Naive thymus-derived CD8-positive, alpha-beta T cell (primary cell): Measurements from ENCODE around the gene ARHGAP35. TPM values are rescaled to one million over a fixed set of nuclear protein-coding genes. Genes with fewer than 3 reads are reported as not detected.

Source experiments
- ATAC-seq, 2 donors: fragments of 150-1000 bp; cut with Tn5 transposase in 1 of 2; sonication (Bioruptor Pico), chemical (Tn5 transposase) in 1 of 2; 1 replicate in 1 of 2; 2 replicates in 1 of 2; pipeline ENCODE4 v1.10.0; 2021; ENCODE audit warnings: mild to moderate bottlenecking in 2 of 2, moderate library complexity in 2 of 2
- POLR2A ChIA-PET: fragments of 350-600 bp; sonication (Branson Sonifier 250); formaldehyde crosslinking; loops from one replicate; lab custom pipeline; 2021; ENCODE audit warnings: antibody characterized with exemption; lab: Charles Lee
- DNase-seq, 10 donors: peaks; one replicate each; pipeline versions ENCODE4 v3.0.0 to v3.0.0-alpha.2; 2020 to 2022
- H3K27ac Mint-ChIP-seq, 10 donors: one replicate each; pipeline ENCODE4 v1.8.0; 2020 to 2022; ENCODE audit warnings: mild to moderate bottlenecking in 10 of 10, mixed read lengths in 10 of 10, moderate library complexity in 4 of 10, inconsistent platforms in 1 of 10
- H3K27me3 Mint-ChIP-seq, 5 donors: one replicate each; pipeline ENCODE4 v1.8.0; 2021 to 2022; ENCODE audit warnings: mixed read lengths in 5 of 5
- H3K36me3 Mint-ChIP-seq, 3 donors: one replicate each; pipeline ENCODE4 v1.8.0; 2020 to 2022; ENCODE audit warnings: mixed read lengths in 3 of 3, mild to moderate bottlenecking in 2 of 3, inconsistent platforms in 1 of 3
- H3K4me1 Mint-ChIP-seq, 4 donors: one replicate each; pipeline ENCODE4 v1.8.0; 2021 to 2022; ENCODE audit warnings: mixed read lengths in 4 of 4
- H3K4me3 Mint-ChIP-seq, 10 donors: one replicate each; pipeline ENCODE4 v1.8.0; 2020 to 2022; ENCODE audit warnings: mild to moderate bottlenecking in 10 of 10, mixed read lengths in 10 of 10, moderate library complexity in 6 of 10, inconsistent platforms in 1 of 10
- H3K9me3 Mint-ChIP-seq, 9 donors: one replicate each; pipeline ENCODE4 v1.8.0; 2020 to 2022; ENCODE audit warnings: mixed read lengths in 9 of 9, mild to moderate bottlenecking in 3 of 9, inconsistent platforms in 1 of 9, moderate library complexity in 1 of 9
- polyA plus RNA-seq, 3 donors: library from polyadenylated mRNA; unstranded; fragments of 300-500 nt; fragmentation: Illumina TruSeq; gene quantifications; one replicate each; pipeline ENCODE4 v1.2.3, GENCODE V29; 2021
- total RNA-seq, 8 experiments: library from RNA in 2 of 8; stranded (reverse) in 2 of 8; gene quantifications; one replicate each; pipeline ENCODE4 v1.2.3 and lab custom pipeline; 2021 to 2026

The ARHGAP35 gene
- total and polyA plus RNA-seq, 5 experiments from 2014 or later: 2.0 to 27.3 (median 3.3) TPM

- POLR2A ChIA-PET: interaction anchor here (1.0 kb wide), 1 partner anchor 8 kb away, joined by 3 read pairs; no protein-coding TSS in a partner anchor
- DNase-seq (no peak), ATAC-seq (no peak)
- Mint-ChIP-seq H3K4me3 (no peak overlapping the region), H3K27ac (peak overlapping the region in 2 of 10 donors; percentile 81 to 86), H3K27me3 (no peaks in the 10 kb centered on the region), H3K9me3 (no peaks in the 10 kb centered on the region), H3K36me3 (no peaks in the 10 kb centered on the region), H3K4me1 (peaks cover 11 to 37% (median 15%) of the 10 kb centered on the region in 4 donors)
These were observed 35.1 kb upstream of the ARHGAP35 start for GRCh38 chr19:46825731-46826055.

- POLR2A ChIA-PET: interaction anchor here (0.7 kb wide), 1 partner anchor 11 kb away, joined by 3 read pairs; no protein-coding TSS in a partner anchor
- Mint-ChIP-seq H3K27ac (no peak overlapping the region), H3K36me3 (no peaks in the 10 kb centered on the region), H3K9me3 (no peaks in the 10 kb centered on the region), H3K27me3 (no peaks in the 10 kb centered on the region), H3K4me1 (peaks cover 0 to 19% (median 1%) of the 10 kb centered on the region in 4 donors), H3K4me3 (no peak overlapping the region)
- ATAC-seq (no peak), DNase-seq (no peak)
These were observed 32.3 kb upstream of the ARHGAP35 start for GRCh38 chr19:46828484-46828883.

- no peaks in the 10 kb centered on the region for H3K27me3 Mint-ChIP-seq
- no peak overlapping the region for H3K27ac Mint-ChIP-seq
- no peak overlapping the region for H3K4me3 Mint-ChIP-seq
- POLR2A ChIA-PET: no interaction called here
- H3K9me3 Mint-ChIP-seq: no peaks in the 10 kb centered on the region
- no peaks in the 10 kb centered on the region for H3K36me3 Mint-ChIP-seq
- H3K4me1 Mint-ChIP-seq: no peaks in the 10 kb centered on the region
- DNase-seq: no peak
- ATAC-seq: no peak
These were observed 29.9 kb upstream of the ARHGAP35 start for GRCh38 chr19:46830864-46831263.

GRCh38 chr19:46834121-46834520, 26.7 kb upstream of the ARHGAP35 start:
- Mint-ChIP-seq H3K4me1 (no peaks in the 10 kb centered on the region), H3K27ac (peak overlapping the region in 2 of 10 donors; percentile 35 to 48), H3K27me3 (no peaks in the 10 kb centered on the region), H3K4me3 (no peak overlapping the region), H3K36me3 (peaks cover 0 to 16% (median 3%) of the 10 kb centered on the region in 3 donors), H3K9me3 (no peaks in the 10 kb centered on the region)
- no peak for DNase-seq
- ATAC-seq: no peak
- POLR2A ChIA-PET: interaction anchor here (0.5 to 1.0 kb wide), 4 partner anchors 9 to 216 kb away, joined by 3 read pairs; partner anchors contain the start of gene SLC1A5

GRCh38 chr19:46834984-46835383, 25.8 kb upstream of the ARHGAP35 start:
- Mint-ChIP-seq H3K36me3 (peaks cover 0 to 22% (median 3%) of the 10 kb centered on the region in 3 donors), H3K27me3 (no peaks in the 10 kb centered on the region), H3K4me1 (peaks cover 0 to 2% (median 0%) of the 10 kb centered on the region in 4 donors), H3K27ac (no peak overlapping the region), H3K9me3 (no peaks in the 10 kb centered on the region), H3K4me3 (no peak overlapping the region)
- DNase-seq (no peak), ATAC-seq (no peak)
- POLR2A ChIA-PET: no interaction called here

GRCh38 chr19:46838160-46838559, 22.6 kb upstream of the ARHGAP35 start:
- ATAC-seq (no peak), DNase-seq (no peak)
- Mint-ChIP-seq H3K4me3 (no peak overlapping the region), H3K9me3 (no peaks in the 10 kb centered on the region), H3K4me1 (peaks cover 0 to 7% (median 5%) of the 10 kb centered on the region in 4 donors), H3K27ac (no peak overlapping the region), H3K27me3 (no peaks in the 10 kb centered on the region), H3K36me3 (peaks cover 0 to 38% (median 8%) of the 10 kb centered on the region in 3 donors)
- POLR2A ChIA-PET: interaction anchor here (0.6 to 1.0 kb wide), 4 partner anchors 9 to 94 kb away, joined by 3 to 9 read pairs (median 3); no protein-coding TSS in a partner anchor

GRCh38 chr19:46839752-46840497, 20.9 kb upstream of the ARHGAP35 start:
- H3K27ac Mint-ChIP-seq: no peak overlapping the region
- peaks cover 0 to 50% (median 9%) of the 10 kb centered on the region in 3 donors for H3K36me3 Mint-ChIP-seq
- POLR2A ChIA-PET: interaction anchor here (0.6 to 1.8 kb wide), 8 partner anchors 18 to 167 kb away, joined by 3 to 11 read pairs (median 4); no protein-coding TSS in a partner anchor
- H3K4me1 Mint-ChIP-seq: peaks cover 0 to 9% (median 5%) of the 10 kb centered on the region in 4 donors
- H3K9me3 Mint-ChIP-seq: no peaks in the 10 kb centered on the region
- no peaks in the 10 kb centered on the region for H3K27me3 Mint-ChIP-seq
- H3K4me3 Mint-ChIP-seq: no peak overlapping the region
- DNase-seq (no peak), ATAC-seq (no peak)

GRCh38 chr19:46840498-46840942, 20.3 kb upstream of the ARHGAP35 start:
- no peak overlapping the region for H3K4me3 Mint-ChIP-seq
- H3K36me3 Mint-ChIP-seq: peaks cover 0 to 52% (median 9%) of the 10 kb centered on the region in 3 donors
- H3K27me3 Mint-ChIP-seq: no peaks in the 10 kb centered on the region
- POLR2A ChIA-PET: interaction anchor here (0.5 to 1.8 kb wide), 9 partner anchors 19 to 168 kb away, joined by 3 to 11 read pairs (median 4); no protein-coding TSS in a partner anchor
- H3K27ac Mint-ChIP-seq: peak overlapping the region in 3 of 10 donors; percentile 13 to 46 (median 29)
- peak; percentile 72 to 89 for ATAC-seq
- H3K9me3 Mint-ChIP-seq: no peaks in the 10 kb centered on the region
- peaks cover under 1 to 9% (median 6%) of the 10 kb centered on the region in 4 donors for H3K4me1 Mint-ChIP-seq
- DNase-seq: peak; percentile 23 to 69 (median 48)

- Mint-ChIP-seq H3K9me3 (no peaks in the 10 kb centered on the region), H3K4me1 (peaks cover 6 to 13% (median 9%) of the 10 kb centered on the region in 4 donors), H3K27me3 (no peaks in the 10 kb centered on the region), H3K36me3 (peaks cover 0 to 57% (median 9%) of the 10 kb centered on the region in 3 donors), H3K27ac (peak overlapping the region in 2 of 10 donors; percentile 4 to 29), H3K4me3 (no peak overlapping the region)
- ATAC-seq (no peak), DNase-seq (no peak)
- POLR2A ChIA-PET: interaction anchor here (1.8 kb wide), 1 partner anchor 84 kb away, joined by 11 read pairs; no protein-coding TSS in a partner anchor
These were observed 19.2 kb upstream of the ARHGAP35 start for GRCh38 chr19:46841458-46842083.

GRCh38 chr19:46842791-46843190, 18.0 kb upstream of the ARHGAP35 start:
- Mint-ChIP-seq H3K9me3 (no peaks in the 10 kb centered on the region), H3K4me3 (no peak overlapping the region), H3K36me3 (peaks cover 0 to 57% (median 8%) of the 10 kb centered on the region in 3 donors), H3K27ac (peak overlapping the region in 2 of 10 donors; percentile 30 to 69), H3K4me1 (peaks cover 10 to 18% (median 12%) of the 10 kb centered on the region in 4 donors), H3K27me3 (no peaks in the 10 kb centered on the region)
- POLR2A ChIA-PET: interaction anchor here (0.6 kb wide), 1 partner anchor 88 kb away, joined by 3 read pairs; no protein-coding TSS in a partner anchor
- no peak for ATAC-seq
- DNase-seq: no peak

GRCh38 chr19:46844067-46844489, 16.7 kb upstream of the ARHGAP35 start:
- H3K4me1 Mint-ChIP-seq: peaks cover 12 to 19% (median 14%) of the 10 kb centered on the region in 4 donors
- POLR2A ChIA-PET: interaction anchor here (0.6 to 1.0 kb wide), 3 partner anchors 13 to 88 kb away, joined by 3 to 8 read pairs (median 3); no protein-coding TSS in a partner anchor
- H3K4me3 Mint-ChIP-seq: no peak overlapping the region
- peaks cover 0 to 49% (median 6%) of the 10 kb centered on the region in 3 donors for H3K36me3 Mint-ChIP-seq
- H3K27me3 Mint-ChIP-seq: no peaks in the 10 kb centered on the region
- DNase-seq (no peak), ATAC-seq (no peak)
- H3K9me3 Mint-ChIP-seq: no peaks in the 10 kb centered on the region
- no peak overlapping the region for H3K27ac Mint-ChIP-seq

- Mint-ChIP-seq H3K4me3 (no peak overlapping the region), H3K36me3 (peaks cover 0 to 37% (median 6%) of the 10 kb centered on the region in 3 donors), H3K9me3 (no peaks in the 10 kb centered on the region), H3K27me3 (no peaks in the 10 kb centered on the region), H3K4me1 (peaks cover 22 to 33% (median 30%) of the 10 kb centered on the region in 4 donors), H3K27ac (peak overlapping the region in 3 of 10 donors; percentile 11 to 72 (median 63))
- no peak for ATAC-seq
- DNase-seq: no peak
- POLR2A ChIA-PET: interaction anchor here (0.7 kb wide), 1 partner anchor 59 kb away, joined by 7 read pairs; no protein-coding TSS in a partner anchor
These were observed 14.8 kb upstream of the ARHGAP35 start for GRCh38 chr19:46845959-46846459.
